SJSA1 (cell line): ENCODE data around the gene STAT2. TPM values are rescaled to one million over a fixed set of nuclear protein-coding genes. Genes with fewer than 3 reads are reported as not detected.
A peak's percentile ranks its signal among the peaks of the same experiment; 100 is the strongest.
"Not testable (repeated sequence)": the region's sequence is repeated elsewhere in the genome, so short reads cannot be mapped to it uniquely, and the experiment has no call there.

Source experiments
- DNase-seq, 2 experiments: peaks; one replicate each; pipeline ENCODE4 v3.0.0-alpha.2; 2015 to 2020; ENCODE audit warnings: low spot score in 2 of 2, low read depth in 1 of 2
- H3K27ac ChIP-seq: fragments of 250-450 bp; sonication (Bioruptor Pico); 2 replicates; pipeline ENCODE4 v1.5.1; 2020; ENCODE audit warnings: mild to moderate bottlenecking, moderate library complexity
- H3K27me3 ChIP-seq: fragments of 250-450 bp; sonication (Bioruptor Pico); replicated peaks from 2 replicates; pipeline ENCODE4 v1.5.1; 2020; ENCODE audit warnings: mild to moderate bottlenecking, moderate library complexity
- H3K36me3 ChIP-seq: fragments of 250-450 bp; sonication (Bioruptor Pico); 2 replicates; pipeline ENCODE4 v1.5.1; 2020; ENCODE audit warnings: mild to moderate bottlenecking
- H3K4me1 ChIP-seq: fragments of 250-450 bp; sonication (Bioruptor Pico); replicated peaks from 2 replicates; pipeline ENCODE4 v1.6.1; 2021; ENCODE audit warnings: mild to moderate bottlenecking
- H3K4me3 ChIP-seq: fragments of 250-450 bp; sonication (Bioruptor Pico); 2 replicates; pipeline ENCODE4 v1.5.1; 2020; ENCODE audit warnings: mild to moderate bottlenecking
- H3K9me3 ChIP-seq: fragments of 250-450 bp; sonication (Bioruptor Pico); replicated peaks from 2 replicates; pipeline ENCODE4 v1.5.1; 2020; ENCODE audit warnings: mild to moderate bottlenecking
- total RNA-seq: library from RNA; depleted of rRNA; stranded (reverse); fragments of >200 nt; shearing (Covaris generic); gene quantifications from 2 replicates; pipeline ENCODE4 v1.2.3, GENCODE V29; 2014

The STAT2 gene
- total RNA-seq, 1 experiment from 2014 or later, result 63.3 TPM

DNA sequence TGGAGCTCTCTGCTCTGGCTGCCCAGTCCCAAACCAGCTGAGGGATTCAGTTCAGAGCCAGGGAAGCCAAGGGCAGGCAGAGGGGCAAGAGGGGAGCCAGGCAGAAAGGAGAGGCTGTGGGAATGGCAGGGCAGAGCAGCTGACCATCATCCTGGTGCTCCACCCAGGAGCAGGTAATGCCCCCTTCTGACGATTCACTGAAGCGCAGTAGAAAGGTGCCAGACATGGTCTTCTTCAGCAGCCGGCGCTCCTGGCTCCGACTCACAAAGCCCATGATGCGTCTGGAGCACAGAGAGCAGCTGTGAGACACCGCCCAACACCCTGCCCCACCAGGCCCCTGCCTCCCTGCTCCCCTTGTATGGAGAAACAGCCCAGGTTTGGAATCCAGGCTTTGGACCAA is 13.2 kb downstream of the STAT2 start:
- H3K36me3 ChIP-seq, result peaks cover 84% of the 10 kb centered on the region
- H3K4me1 ChIP-seq, result no peaks in the 10 kb centered on the region

DNA sequence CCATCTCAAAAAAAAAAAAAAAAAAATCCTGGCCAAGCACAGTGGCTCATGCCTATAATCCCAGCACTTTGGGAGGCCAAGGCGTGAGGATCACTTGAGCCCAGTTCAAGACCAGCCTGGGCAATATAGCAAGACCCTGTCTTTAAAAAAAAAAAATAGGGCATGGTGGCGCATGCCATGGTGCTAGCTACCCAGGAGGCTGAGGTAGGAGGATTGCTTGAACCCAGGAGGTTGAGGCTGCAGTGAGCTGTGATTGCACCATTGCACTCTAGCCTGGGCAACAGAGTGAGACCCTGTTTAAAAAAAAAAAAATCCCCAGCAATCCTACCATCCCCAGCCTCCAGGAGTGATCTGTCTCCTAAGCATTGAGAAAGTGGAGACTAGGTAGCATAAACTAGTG is 17.6 kb downstream of the STAT2 start:
- H3K36me3 ChIP-seq, result peaks cover 44% of the 10 kb centered on the region
- H3K4me1 ChIP-seq, H3K27ac ChIP-seq, H3K27me3 ChIP-seq, H3K9me3 ChIP-seq, H3K4me3 ChIP-seq, DNase-seq: not testable (repeated sequence)

More for the DNA sequence above, 13.2 kb downstream of the STAT2 start:
- Histone ChIP-seq H3K4me3 (no peak overlapping the region), H3K27me3 (no peaks in the 10 kb centered on the region), H3K9me3 (no peaks in the 10 kb centered on the region), H3K27ac (no peak overlapping the region)
- no peak for DNase-seq

DNA sequence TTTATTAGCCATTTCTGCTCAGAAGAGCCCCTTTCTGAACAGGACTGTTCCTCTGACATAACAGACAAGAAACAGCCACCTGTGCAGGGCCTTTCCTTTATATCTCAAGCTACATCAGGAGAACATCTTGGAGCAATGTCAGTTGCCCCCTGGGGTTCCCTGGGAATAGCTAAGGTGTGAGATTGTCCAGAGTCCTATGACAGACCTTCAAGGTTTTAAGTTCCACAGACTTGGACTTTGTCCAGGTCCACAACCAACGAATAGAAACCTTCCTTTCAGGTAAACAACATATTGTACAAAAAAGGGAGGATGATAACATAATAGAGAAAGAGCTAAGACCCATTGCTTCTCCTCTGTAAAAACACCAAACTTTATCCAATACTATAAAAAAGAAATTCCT is 18.3 kb downstream of the STAT2 start:
- no peak for DNase-seq
- Histone ChIP-seq H3K27ac (no peak overlapping the region), H3K27me3 (no peaks in the 10 kb centered on the region), H3K4me3 (no peak overlapping the region), H3K9me3 (no peaks in the 10 kb centered on the region), H3K36me3 (peaks cover 37% of the 10 kb centered on the region), H3K4me1 (no peaks in the 10 kb centered on the region)

DNA sequence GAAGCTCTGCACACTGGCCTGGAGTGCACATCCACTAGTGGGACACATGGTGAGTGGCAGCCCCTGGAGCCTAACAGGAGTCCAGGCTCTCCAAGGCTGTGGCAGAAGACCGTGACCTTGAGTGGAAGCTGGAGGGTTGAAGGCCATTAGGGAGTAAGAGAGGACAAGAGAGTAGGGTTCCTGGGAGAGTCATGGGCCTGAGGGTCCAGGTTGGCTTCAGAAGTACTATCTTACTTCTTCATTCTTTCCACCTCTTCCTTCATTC is 20.8 kb downstream of the STAT2 start:
- H3K4me3 ChIP-seq, result no peak overlapping the region
- no peaks in the 10 kb centered on the region for H3K9me3 ChIP-seq
- DNase-seq, result no peak
- H3K27ac ChIP-seq, result no peak overlapping the region
- H3K4me1 ChIP-seq, result peaks cover 5% of the 10 kb centered on the region; the same call in 1 of the 2 replicates
- peaks cover 24% of the 10 kb centered on the region for H3K36me3 ChIP-seq
- H3K27me3 ChIP-seq, result no peaks in the 10 kb centered on the region

DNA sequence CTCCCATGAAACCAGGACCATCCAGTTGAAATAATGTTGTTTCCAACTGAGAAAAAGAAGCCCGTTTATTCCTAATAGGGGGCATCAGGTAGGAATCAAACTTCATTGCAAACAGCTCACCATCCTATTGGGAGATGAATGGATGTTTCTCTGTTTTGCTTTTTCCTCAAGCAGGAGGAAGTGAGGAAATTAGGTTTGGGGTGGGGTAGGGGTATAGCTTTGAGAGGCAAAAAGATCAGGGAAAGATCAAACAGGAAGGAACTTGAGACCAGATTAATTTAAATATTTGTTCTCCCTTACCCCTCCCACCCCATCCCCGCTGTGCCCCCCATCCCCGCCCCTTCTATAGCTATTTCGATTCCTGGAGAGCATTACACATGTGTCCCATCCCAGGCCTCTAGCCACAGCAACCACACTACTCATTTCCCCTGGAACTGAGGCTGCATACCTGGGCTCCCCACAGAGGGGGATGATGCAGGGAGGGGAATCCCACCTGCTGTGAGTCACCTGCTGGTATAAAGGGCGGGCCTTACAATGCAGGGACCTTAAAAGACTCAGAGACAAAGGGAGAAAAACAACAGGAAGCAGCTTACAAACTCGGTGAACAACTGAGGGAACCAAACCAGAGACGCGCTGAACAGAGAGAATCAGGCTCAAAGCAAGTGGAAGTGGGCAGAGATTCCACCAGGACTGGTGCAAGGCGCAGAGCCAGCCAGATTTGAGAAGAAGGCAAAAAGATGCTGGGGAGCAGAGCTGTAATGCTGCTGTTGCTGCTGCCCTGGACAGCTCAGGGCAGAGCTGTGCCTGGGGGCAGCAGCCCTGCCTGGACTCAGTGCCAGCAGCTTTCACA is 21.4 kb downstream of the STAT2 start, which contains the start of gene IL23A:
Gene IL23A, plus strand, starts transcription at position 577 of the 850 bp plus-strand sequence. Its CDS starts 161 bp downstream, at position 738.
- H3K9me3 ChIP-seq, result no peaks in the 10 kb centered on the region
- no peak within 1 kb of the TSS for H3K4me3 ChIP-seq
- no peak for DNase-seq
- H3K27me3 ChIP-seq, result no peaks in the 10 kb centered on the region
- H3K27ac ChIP-seq, result no peak within 1 kb of the TSS
- H3K4me1 ChIP-seq, result peaks cover 5% of the 10 kb centered on the region; the same call in 1 of the 2 replicates
- peaks cover 18% of the 10 kb centered on the region for H3K36me3 ChIP-seq

DNA sequence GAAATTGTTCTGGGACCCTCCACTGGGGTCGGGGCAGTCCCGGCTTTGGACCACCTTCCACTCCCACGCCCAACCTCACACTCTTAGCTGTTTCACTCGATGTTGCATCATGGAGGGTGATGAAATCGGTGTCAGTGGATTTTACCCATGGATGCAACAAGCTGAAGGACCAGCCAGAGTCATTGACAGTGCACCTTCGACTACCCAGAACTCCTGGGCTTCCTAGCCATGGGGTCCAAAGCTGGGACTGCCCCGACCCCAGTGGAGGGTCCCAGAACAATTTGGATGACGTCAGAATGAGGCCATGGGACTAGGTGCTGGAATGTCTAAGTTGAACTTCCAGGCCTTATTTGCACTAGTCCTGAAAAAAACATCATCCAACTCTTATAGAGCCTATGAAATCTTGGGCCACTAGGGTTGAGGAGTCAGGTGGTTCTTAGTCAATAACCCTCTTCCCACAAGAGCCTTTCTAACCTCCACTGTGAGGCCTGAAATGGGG is 22.1 kb downstream of the STAT2 start:
- Histone ChIP-seq H3K27ac (no peak overlapping the region), H3K4me3 (no peak overlapping the region), H3K4me1 (peaks cover 12% of the 10 kb centered on the region), H3K27me3 (no peaks in the 10 kb centered on the region), H3K36me3 (peaks cover 11% of the 10 kb centered on the region), H3K9me3 (no peaks in the 10 kb centered on the region)
- no peak for DNase-seq

DNA sequence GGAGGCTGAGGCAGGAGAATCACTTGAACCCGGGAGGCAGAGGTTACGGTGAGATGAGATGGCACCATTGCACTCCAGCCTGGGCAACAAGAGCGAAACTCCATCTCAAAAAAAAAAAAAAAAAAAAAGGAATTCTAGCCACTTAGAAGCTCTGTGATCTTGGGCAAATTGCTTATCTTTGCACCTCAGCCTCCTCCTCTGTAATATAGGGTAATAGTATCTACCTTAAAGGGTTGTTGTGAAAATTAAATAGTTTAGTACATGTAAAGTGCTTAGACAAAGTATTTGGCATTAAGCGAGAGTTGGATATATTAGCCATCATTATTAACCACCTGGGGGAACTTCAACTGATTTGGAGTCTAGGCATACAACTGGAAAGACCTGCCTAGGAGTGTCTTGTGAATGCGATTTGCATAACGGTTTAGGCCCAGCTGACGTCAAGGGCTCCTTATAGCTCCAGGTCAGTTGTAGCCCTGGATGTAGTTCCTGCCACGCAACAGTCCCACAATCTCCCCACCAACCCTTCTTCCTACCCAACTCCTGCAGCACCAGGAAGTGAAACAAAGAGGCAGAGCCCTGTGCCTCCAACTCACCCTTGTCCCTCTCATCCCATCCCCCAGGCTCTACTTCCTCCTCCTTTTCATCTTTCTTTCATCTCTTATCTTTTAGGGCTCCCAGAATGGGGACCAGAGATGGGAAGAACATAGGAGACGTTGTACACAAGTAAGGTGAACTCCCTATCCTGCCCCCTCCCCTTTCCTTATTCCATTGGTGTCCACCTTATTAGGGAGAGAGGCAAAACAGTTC is 23.3 kb downstream of the STAT2 start:
- H3K4me3 ChIP-seq, result no peak overlapping the region
- no peaks in the 10 kb centered on the region for H3K9me3 ChIP-seq
- peaks cover under 1% of the 10 kb centered on the region for H3K36me3 ChIP-seq
- peaks cover 14% of the 10 kb centered on the region for H3K4me1 ChIP-seq
- no peaks in the 10 kb centered on the region for H3K27me3 ChIP-seq
- H3K27ac ChIP-seq, result no peak overlapping the region
- no peak for DNase-seq

DNA sequence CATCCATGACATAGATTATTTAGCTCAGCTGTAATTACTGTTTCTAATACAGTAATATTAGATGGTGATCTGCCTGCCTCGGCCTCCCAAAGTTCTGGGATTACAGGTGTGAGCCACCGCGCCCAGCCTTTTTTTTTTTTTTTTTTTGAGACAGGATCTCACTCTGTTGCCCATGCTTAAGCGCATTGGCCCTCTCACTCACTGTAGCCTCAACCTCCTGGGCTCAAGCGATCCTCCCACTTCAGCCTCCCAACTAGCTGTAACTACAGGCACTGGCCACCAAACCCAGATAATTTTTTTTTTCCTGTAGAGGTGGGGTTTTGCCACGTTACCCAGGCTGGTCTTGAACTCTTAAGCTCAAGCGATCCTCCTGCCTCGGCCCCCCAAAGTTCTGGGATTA is 24.4 kb downstream of the STAT2 start:
- not testable (repeated sequence) for DNase-seq, H3K36me3 ChIP-seq, H3K27me3 ChIP-seq, H3K27ac ChIP-seq, H3K4me3 ChIP-seq, H3K9me3 ChIP-seq
- H3K4me1 ChIP-seq, result peaks cover 14% of the 10 kb centered on the region

DNA sequence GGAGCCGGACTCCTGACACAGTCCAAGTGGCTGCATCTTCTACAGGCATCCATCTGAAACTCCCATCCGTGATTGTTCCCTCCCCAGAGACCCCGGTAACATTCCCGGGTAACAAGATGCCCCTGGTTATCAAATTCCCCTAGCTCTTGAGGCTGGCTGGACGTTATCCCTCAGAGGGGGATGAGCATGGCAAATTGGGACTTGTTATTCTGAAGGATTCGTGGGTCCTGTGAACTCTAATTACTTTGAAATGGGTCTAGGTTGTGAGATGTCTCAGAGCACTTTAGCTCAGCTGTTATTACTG is 25.5 kb downstream of the STAT2 start:
- Histone ChIP-seq H3K9me3 (no peaks in the 10 kb centered on the region), H3K4me1 (peaks cover 14% of the 10 kb centered on the region), H3K4me3 (peak overlapping the region; percentile 47), H3K36me3 (no peaks in the 10 kb centered on the region), H3K27me3 (no peaks in the 10 kb centered on the region), H3K27ac (peak overlapping the region; percentile 97)
- DNase-seq, result no peak

DNA sequence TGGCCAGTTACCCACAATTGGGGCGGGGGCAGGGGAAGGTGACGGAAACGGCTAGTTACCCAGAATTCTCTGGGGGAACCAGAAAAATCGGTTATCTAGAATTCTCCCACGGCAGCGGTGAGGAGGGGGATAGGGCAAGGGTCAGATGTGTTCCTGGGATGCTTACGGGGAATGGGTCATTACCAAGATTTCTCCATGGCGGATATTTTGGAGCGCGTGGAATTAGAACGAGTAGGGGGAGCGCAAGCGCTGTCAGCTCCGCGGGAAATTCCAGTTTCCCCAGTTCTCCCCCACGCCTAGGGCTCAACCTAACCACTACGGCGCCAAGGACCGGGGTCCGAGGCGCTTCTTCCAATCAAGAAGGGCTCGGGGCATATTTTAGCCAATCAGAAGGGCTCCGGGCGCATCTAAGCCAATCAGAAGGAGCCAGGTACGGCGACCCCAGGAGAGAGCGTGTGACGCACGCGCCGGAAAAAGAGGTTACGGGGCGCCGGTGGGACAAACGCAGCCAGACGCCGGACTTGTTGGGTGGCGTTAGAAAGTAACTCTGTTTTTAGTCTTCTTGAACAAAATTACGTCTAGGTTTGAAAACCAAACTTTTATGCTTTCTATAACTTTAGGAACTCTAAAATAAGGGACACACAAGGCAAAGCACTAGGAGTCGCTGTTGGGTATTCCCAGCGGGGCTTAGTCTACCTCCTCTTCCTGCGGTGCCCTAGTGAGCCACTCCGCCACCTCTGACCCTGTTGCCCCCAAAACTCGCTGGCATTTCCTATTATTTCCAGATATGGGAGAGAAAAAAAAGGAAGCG is 26.0 kb downstream of the STAT2 start, which contains the start of gene PAN2:
Gene PAN2, minus strand, starts transcription at position 322 of the 811 bp plus-strand sequence. CDS start 906 bp downstream, outside the sequence.
- H3K4me1 ChIP-seq, result peaks cover 14% of the 10 kb centered on the region
- DNase-seq, result peak; percentile 96
- H3K4me3 ChIP-seq, result peak within 1 kb of the TSS; percentile 47
- H3K36me3 ChIP-seq, result no peaks in the 10 kb centered on the region
- H3K9me3 ChIP-seq, result no peaks in the 10 kb centered on the region
- no peaks in the 10 kb centered on the region for H3K27me3 ChIP-seq
- H3K27ac ChIP-seq, result peak within 1 kb of the TSS; percentile 97

DNA sequence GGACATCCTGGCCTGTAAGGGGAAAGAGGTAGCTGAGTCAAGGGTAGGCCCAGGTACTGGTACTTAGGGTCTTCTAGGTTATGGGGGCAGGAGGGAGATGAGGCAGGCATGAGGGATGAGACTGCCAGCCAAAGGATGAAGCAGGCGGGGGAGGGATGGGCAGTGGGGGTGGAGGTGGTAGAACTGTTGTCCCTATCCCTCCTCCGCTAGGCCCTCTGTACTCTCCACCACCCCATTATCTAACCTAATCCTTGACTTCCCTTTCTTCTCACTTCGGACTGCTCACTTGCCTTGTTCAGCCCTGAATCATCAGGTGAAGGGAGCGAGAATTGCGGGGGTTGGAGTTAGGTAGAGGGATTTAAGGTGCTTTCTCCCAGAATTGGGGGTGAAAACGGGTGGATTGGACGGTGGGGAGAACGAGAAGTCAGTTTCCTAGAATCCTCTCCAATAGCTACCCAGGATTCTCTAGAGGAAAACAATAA is 26.7 kb downstream of the STAT2 start:
- peak overlapping the region; percentile 97 for H3K27ac ChIP-seq
- DNase-seq, result no peak
- H3K4me3 ChIP-seq, result peak overlapping the region; percentile 47
- H3K9me3 ChIP-seq, result no peaks in the 10 kb centered on the region
- H3K27me3 ChIP-seq, result no peaks in the 10 kb centered on the region
- H3K36me3 ChIP-seq, result no peaks in the 10 kb centered on the region
- peaks cover 14% of the 10 kb centered on the region for H3K4me1 ChIP-seq

DNA sequence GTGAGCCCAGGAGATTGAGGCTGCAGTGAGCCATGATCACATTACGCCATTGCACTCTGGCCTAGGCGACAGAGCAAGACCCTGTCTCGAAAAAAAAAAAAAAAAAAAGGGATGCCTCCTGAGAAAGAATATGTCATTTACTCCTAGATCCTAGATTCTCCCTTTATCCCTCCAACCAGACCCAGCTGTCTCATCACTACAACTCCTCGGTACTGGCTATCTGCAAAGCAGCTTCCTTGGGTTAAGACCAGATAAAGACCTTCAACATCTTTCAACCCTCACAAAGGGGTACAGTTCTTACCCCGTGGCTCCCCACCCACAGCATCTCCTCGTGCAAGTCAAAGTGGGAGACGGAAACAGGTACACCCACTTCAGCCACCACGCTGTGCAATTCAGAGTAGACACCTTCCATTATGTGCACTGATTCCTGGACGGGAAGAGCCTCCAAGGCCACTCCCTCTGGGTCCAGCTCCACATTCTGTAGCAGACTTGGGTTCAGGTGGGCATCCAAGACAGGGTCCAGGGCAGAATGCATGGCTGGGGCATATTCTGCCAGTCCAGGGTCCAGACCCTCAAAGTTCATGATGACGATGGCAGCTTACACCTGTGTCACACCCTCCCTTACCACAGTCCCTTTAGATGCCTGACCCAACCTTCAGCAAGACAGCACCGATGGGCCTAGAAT is 27.3 kb downstream of the STAT2 start:
- H3K4me1 ChIP-seq, result peaks cover 14% of the 10 kb centered on the region
- H3K27ac ChIP-seq, result peak overlapping the region; percentile 97
- H3K9me3 ChIP-seq, result no peaks in the 10 kb centered on the region
- no peak for DNase-seq
- H3K27me3 ChIP-seq, result no peaks in the 10 kb centered on the region
- H3K4me3 ChIP-seq, result peak overlapping the region; percentile 47
- no peaks in the 10 kb centered on the region for H3K36me3 ChIP-seq

DNA sequence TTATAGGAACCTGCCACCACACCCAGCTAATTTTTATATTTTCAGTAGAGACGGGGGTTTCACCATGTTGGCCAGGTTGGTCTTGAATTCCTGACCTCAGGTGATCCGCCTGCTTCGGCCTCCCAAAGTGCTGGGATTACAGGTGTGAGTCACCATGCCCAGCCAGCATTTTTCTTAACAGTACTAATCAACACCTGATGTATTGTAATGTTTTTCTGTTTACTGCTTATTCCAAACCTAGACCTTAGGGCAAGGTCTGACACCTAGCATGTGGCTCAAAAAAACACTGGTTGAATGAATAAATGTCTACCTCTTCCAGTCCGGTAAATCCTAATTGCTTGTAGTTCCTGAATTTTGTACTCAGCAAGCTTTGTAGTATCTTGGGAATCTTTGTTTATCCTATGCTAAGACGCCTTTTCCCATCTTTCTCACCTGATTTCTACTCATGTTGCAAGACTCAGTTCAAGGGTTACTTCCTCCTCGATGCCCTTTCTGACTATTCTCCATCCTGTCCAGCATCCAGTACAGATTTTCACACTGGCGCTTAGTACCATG is 28.9 kb downstream of the STAT2 start:
- H3K27ac ChIP-seq, result no peak overlapping the region
- no peak for DNase-seq
- H3K36me3 ChIP-seq, result no peaks in the 10 kb centered on the region
- no peak overlapping the region for H3K4me3 ChIP-seq
- no peaks in the 10 kb centered on the region for H3K27me3 ChIP-seq
- peaks cover 14% of the 10 kb centered on the region for H3K4me1 ChIP-seq
- H3K9me3 ChIP-seq, result no peaks in the 10 kb centered on the region
